Large intestine (tissue), 3 donors: ENCODE data around the gene EPHA10. TPM values are rescaled to one million over a fixed set of nuclear protein-coding genes. Genes with fewer than 3 reads are reported as not detected.

Source experiments
- DNase-seq, 2 donors: peaks; one replicate each; pipeline versions ENCODE4 v3.0.0 to v3.0.0-alpha.2; 2013
- H3K27ac ChIP-seq: one replicate; pipeline ENCODE4 v1.5.1; 2013; ENCODE audit warnings: low read length
- H3K27me3 ChIP-seq: 2 replicates; pipeline ENCODE4 v1.6.1; 2013; ENCODE audit warnings: low read length; ENCODE audit not compliant: control insufficient read depth, insufficient read depth
- H3K36me3 ChIP-seq: 2 replicates; pipeline ENCODE4 v1.6.1; 2013; ENCODE audit warnings: low read length; ENCODE audit not compliant: control insufficient read depth, insufficient read depth
- H3K4me1 ChIP-seq: one replicate; pipeline ENCODE4 v1.6.1; 2013; ENCODE audit warnings: low read length; ENCODE audit not compliant: control insufficient read depth, insufficient read depth
- H3K4me3 ChIP-seq: one replicate; pipeline ENCODE4 v1.5.1; 2013; ENCODE audit warnings: low read length
- H3K9me3 ChIP-seq: one replicate; pipeline ENCODE4 v1.6.1; 2013; ENCODE audit warnings: mild to moderate bottlenecking, low read depth, low read length, moderate library complexity; ENCODE audit not compliant: control insufficient read depth
- WGBS: methylation state at CpG from one replicate; pipeline ENCODE4 v1.1.5; 2013; ENCODE audit warnings: low lambda C conversion rate; ENCODE audit not compliant: insufficient coverage; 5-methylcytosine and 5-hydroxymethylcytosine counted together
- polyA plus RNA-seq: library from polyadenylated mRNA; unstranded; fragments of 120-200 nt; gene quantifications from one replicate; pipeline ENCODE4 v1.2.1, GENCODE V29; 2013

Gene EPHA10
- polyA plus RNA-seq, 1 donor = 1.2 TPM

DNA sequence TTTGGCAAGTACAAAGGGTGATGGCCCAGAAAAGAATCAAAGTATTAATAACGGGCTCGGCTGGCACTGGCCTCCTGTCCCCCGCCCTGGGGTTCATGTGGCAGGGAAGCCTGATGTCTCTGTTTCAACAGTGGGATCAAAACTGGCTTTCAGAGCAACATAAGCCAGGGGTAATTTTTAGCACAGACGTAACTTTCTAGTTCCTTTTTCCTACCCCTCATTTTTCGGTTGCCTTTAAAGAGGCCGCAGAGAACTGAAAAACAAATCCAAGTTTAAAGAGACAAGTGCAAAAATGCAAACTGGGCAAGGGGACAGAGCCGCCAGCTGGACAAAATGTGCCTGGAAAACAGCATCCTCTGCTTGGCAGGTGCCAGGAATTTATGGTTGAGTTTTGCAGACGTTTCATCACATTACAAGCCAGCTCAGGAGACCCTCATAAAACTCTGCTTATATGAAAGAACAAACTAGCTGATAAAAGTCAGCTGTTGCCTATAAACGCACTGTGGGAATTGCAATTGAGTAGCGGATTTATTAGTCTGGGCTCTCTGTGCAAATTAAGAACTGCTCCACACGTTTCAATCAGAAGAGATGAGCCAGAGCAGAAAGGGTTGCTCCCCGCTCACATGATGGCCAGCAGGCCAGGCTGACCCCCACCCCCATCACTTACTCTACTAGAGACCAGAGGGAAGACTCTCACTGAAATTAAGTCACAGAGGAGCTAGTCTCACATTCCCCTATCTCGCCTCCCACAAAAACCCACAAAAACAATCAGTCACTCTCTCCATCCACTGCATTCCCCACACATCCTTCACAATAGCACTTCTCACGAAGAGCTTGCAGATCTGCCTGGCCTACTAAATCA is 88.4 kb downstream of the EPHA10 start:
- no peaks in the 10 kb centered on the region for H3K9me3 ChIP-seq
- H3K4me1 ChIP-seq = no peaks in the 10 kb centered on the region
- peaks cover 13% of the 10 kb centered on the region for H3K27me3 ChIP-seq
- H3K4me3 ChIP-seq = no peak overlapping the region
- H3K36me3 ChIP-seq = peaks cover 4% of the 10 kb centered on the region
- H3K27ac ChIP-seq = no peak overlapping the region
- WGBS = 57% methylated on average over 4 of the region's 14 CpGs
- no peak for DNase-seq

DNA sequence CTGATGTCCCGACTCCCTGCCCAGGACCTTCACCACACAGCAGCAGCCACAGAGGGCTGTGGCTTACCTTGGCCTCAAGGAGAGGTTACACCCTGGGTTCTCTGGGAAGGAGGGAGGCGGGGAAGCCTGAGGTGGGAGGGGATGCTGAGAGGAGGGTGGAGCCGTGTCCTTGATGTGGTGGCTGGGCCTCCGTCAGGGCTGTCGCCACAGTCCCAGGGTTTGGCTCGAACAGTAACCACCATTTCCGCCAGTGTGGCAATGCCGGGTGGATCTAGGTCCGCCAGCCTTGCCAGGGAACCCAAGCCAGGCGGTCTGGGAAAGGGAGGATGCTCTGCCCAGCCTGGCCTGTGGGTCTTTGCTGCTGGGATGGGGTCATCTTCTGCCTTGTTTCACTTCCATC is 91.0 kb downstream of the EPHA10 start:
- peaks cover 14% of the 10 kb centered on the region for H3K27me3 ChIP-seq
- no peak for DNase-seq
- H3K36me3 ChIP-seq = no peaks in the 10 kb centered on the region
- WGBS = no CpG with 5 or more reads among the region's 10 CpGs
- no peaks in the 10 kb centered on the region for H3K4me1 ChIP-seq
- H3K9me3 ChIP-seq = no peaks in the 10 kb centered on the region
- no peak overlapping the region for H3K4me3 ChIP-seq
- no peak overlapping the region for H3K27ac ChIP-seq

DNA sequence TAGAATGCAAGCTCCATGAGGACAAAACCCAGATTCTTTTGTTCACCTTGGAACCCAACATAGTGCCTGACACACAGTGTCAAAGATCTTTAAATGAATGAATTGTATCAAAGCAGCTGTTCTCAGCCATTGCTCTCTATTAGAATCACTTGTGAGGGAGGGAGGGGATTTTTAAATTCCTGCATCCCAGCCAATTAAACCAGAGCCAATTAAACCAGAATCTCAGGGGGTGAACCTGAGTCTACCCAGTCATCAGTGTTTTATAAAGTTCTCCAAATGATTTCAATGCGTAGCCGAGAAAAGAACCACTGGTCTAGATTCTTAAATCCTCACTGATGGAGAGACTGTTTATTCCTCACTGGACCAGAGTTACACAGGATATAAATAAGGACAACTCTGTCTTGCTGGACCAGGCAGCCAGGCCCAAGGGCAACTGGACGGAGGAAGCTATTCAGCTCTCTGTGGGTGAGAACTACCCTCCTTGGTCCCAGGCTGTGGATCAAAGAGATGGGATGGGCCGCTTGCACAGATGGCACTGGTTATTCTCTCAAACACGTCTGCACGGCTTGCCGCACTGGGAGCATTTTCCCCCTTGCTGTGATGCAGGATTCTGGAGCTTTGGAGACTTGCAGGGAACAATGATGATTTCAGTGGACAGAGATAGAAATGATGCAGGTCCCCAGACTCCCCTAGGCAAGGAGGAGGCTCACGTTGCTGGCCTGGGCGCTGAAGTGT is 92.6 kb downstream of the EPHA10 start:
- no peaks in the 10 kb centered on the region for H3K4me1 ChIP-seq
- WGBS = no CpG with 5 or more reads among the region's 9 CpGs

DNA sequence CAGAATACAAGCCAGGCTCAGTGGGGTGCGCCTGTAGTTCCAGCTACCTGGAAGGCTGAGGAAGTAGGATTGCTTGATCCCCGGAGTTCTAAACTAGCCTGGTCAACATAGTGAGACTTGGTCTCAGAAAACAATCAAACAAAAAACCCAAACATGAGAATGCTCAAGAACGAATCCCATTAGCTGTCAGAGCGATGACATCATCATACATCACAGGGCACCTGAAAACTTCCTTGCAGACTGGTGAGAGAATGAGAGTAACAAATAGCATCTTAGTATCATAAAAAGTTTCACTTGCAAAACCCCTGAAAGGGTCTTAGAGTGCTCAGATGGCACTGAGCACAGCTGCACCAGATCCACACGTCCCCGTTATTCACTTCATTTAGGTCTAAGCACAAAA is 93.7 kb downstream of the EPHA10 start:
- Histone ChIP-seq H3K27me3 (peaks cover 18% of the 10 kb centered on the region), H3K9me3 (no peaks in the 10 kb centered on the region), H3K4me3 (no peak overlapping the region), H3K36me3 (no peaks in the 10 kb centered on the region), H3K4me1 (no peaks in the 10 kb centered on the region), H3K27ac (no peak overlapping the region)
- 80% methylated on average over 2 of the region's 6 CpGs for WGBS
- no peak for DNase-seq

More for the DNA sequence above, 92.6 kb downstream of the EPHA10 start:
- no peak overlapping the region for H3K27ac ChIP-seq
- no peak overlapping the region for H3K4me3 ChIP-seq
- no peak for DNase-seq
- no peaks in the 10 kb centered on the region for H3K36me3 ChIP-seq
- H3K27me3 ChIP-seq = peaks cover 20% of the 10 kb centered on the region
- no peaks in the 10 kb centered on the region for H3K9me3 ChIP-seq

DNA sequence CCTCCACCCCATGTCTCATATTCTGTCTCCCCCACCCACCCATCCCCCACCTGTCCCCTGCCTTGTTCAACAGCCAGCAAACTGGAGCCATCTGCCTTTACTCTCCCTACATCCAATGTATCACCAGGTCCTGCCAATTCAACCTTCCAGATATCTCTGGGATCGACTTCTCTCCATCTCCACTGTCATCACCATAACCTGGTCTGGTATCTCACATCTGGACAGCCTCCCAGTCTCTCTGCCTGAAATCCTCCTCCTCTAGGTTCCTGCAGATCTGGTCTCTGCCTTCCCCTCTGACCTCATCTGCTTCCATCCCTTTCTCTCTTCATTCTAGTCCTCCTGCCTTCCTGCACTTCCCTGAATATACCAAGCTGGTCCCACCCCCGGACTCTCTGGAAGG is 94.8 kb downstream of the EPHA10 start:
- Histone ChIP-seq H3K4me3 (no peak overlapping the region), H3K27me3 (peaks cover 14% of the 10 kb centered on the region), H3K9me3 (no peaks in the 10 kb centered on the region), H3K36me3 (no peaks in the 10 kb centered on the region), H3K27ac (no peak overlapping the region), H3K4me1 (no peaks in the 10 kb centered on the region)
- DNase-seq = no peak
- WGBS = no CpG with 5 or more reads among the region's 2 CpGs

DNA sequence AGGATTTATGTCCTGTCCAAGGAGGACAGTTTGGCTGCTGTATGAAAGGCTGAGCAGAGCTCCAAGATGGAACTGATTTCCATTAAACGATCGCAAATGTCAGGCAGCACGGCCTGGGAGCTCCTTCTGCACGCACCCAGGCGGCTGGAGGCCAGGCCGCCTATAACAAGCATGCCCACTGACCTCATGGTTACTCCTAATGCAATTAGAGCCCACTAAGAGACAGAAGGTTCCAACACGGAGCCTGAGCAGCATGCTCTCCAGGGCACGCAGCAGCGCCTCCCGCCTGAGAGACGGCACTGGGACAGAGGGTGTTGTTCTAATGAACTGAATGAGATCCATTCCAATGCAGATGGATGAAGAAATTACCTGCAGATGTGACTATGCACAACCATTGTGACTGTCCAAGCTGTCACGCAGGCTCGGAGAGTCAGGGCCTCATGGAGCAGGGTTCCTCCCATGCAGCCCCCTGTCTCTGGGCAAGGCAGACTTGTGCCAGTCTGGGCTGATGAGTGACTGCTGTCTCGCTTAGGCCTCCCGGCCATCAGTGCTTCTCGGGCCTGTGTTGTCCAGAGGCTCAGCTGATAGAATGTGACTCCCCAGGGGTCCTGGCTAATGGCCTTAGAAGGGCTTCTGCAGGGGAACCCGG is 97.8 kb downstream of the EPHA10 start:
- Histone ChIP-seq H3K4me1 (no peaks in the 10 kb centered on the region), H3K9me3 (no peaks in the 10 kb centered on the region), H3K36me3 (no peaks in the 10 kb centered on the region), H3K27me3 (peaks cover 9% of the 10 kb centered on the region), H3K4me3 (no peak overlapping the region), H3K27ac (no peak overlapping the region)
- no CpG with 5 or more reads among the region's 17 CpGs for WGBS
- DNase-seq = no peak

DNA sequence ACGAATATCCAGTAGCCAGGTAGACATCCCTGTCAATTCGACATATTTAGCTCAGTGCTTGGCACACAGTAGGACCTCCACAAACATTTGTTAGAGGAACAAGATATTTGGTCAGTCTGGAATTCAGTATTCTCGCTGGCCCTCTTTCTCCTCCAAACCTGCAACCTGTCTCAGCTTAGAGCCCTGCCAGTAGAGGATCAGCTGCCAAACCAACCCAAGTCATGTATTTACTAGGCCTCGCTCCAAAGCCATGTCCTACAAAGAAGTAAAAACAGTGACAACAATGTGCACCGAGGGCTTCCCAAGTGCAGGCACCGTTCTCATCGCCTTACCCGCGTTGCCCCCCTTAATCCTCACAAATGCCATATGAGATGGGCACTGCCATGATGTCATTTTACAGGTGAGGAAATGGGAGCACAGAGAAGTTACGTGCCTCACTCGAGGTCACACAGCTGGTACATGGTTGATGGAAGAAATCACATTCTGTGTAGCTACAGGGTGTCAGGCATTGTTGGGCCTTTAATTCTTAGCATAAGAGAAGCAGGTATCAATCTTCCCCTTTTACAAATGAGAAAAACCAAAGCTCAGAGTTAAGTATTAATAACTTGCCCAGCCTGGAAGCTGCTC is 98.6 kb downstream of the EPHA10 start:
- Histone ChIP-seq H3K27ac (no peak overlapping the region), H3K4me3 (no peak overlapping the region), H3K9me3 (no peaks in the 10 kb centered on the region), H3K4me1 (no peaks in the 10 kb centered on the region), H3K36me3 (no peaks in the 10 kb centered on the region), H3K27me3 (peaks cover 13% of the 10 kb centered on the region)
- WGBS = no CpG with 5 or more reads among the region's 11 CpGs
- no peak for DNase-seq

Other genes with a start within 250 kb of the EPHA10 start
- 10.9 TPM for gene SNIP1, start 210.8 kb downstream of the EPHA10 start, polyA plus RNA-seq
- 40.6 TPM for gene DNALI1, start 208.2 kb downstream of the EPHA10 start, polyA plus RNA-seq
- gene GNL2, start 169.2 kb downstream of the EPHA10 start, polyA plus RNA-seq = 56.9 TPM
- gene RSPO1, start 130.2 kb downstream of the EPHA10 start, polyA plus RNA-seq = 2.2 TPM
- 10.1 TPM for gene CDCA8, start 72.6 kb downstream of the EPHA10 start, polyA plus RNA-seq
- 5.6 TPM for gene MANEAL, start 28.7 kb upstream of the EPHA10 start, polyA plus RNA-seq
- gene C1orf122, start 42.7 kb upstream of the EPHA10 start, polyA plus RNA-seq = 35.2 TPM
- gene YRDC, start 43.1 kb upstream of the EPHA10 start, polyA plus RNA-seq = 14.7 TPM
- gene MTF1, start 94.5 kb upstream of the EPHA10 start, polyA plus RNA-seq = 6.0 TPM
- 18.8 TPM for gene INPP5B, start 181.9 kb upstream of the EPHA10 start, polyA plus RNA-seq
- 49.9 TPM for gene SF3A3, start 224.9 kb upstream of the EPHA10 start, polyA plus RNA-seq
- gene FHL3, start 240.4 kb upstream of the EPHA10 start, polyA plus RNA-seq = 11.3 TPM
- 39.0 TPM for gene UTP11, start 247.6 kb upstream of the EPHA10 start, polyA plus RNA-seq